Stomach (tissue), 4 donors: Measurements from ENCODE around the gene NANS.
A peak's percentile ranks its signal among the peaks of the same experiment; 100 is the strongest.

Source experiments
- POLR2AphosphoS5 ChIP-seq, 3 donors: sonication (generic); formaldehyde crosslinking; IDR thresholded peaks; one replicate each; pipeline ENCODE4 v1.6.1; 2016; ENCODE audit warnings: antibody characterized with exemption in 3 of 3
- TF ChIP-seq, protein P1 (sequence below), 7 experiments: fragments of 450-650 bp in 4 of 7; fragments of 200-600 bp in 3 of 7; sonication (generic) in 3 of 7; IDR thresholded peaks; one replicate each; pipeline ENCODE4 v1.5.1; 2016 to 2019; ENCODE audit warnings: antibody characterized with exemption in 7 of 7, control low read depth in 2 of 7, mild to moderate bottlenecking in 1 of 7

DNA sequence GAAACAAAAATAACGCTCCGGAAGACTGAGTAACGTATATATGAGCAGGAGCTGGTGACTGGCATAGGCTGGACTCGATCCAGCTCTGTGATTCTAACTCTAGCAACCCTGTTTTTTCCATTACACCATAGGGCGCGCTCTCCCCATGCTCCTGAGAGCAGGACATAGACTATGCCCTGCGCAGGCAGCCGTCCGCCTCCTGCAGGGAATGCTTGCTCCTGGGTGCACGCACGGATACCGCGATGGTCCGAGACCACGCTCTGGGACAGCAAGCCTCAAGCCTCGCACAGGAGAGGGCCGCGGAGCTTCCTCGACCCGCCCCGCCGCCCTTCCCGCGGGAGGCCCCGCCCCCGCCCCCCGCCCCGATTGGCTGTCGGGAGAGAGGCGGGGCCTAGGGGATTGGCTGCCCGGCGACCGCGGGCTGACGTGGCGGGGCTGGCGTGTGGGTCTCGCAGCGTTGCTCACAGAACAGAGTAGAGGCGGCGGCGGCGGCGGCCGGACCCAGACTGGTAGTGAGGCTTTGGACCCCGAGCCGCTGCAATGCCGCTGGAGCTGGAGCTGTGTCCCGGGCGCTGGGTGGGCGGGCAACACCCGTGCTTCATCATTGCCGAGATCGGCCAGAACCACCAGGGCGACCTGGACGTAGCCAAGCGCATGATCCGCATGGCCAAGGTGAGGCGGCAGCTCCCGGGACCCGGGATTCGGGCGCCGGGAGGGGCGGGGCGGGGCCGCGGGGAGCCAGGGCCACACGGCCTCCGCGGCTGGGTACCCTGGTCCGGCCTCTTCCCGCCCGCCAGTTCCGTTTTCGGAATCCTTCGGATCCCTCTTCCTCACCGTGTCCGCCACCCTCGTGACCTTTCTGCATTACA, at the start of gene NANS:
- TF ChIP-seq, protein P1, sequence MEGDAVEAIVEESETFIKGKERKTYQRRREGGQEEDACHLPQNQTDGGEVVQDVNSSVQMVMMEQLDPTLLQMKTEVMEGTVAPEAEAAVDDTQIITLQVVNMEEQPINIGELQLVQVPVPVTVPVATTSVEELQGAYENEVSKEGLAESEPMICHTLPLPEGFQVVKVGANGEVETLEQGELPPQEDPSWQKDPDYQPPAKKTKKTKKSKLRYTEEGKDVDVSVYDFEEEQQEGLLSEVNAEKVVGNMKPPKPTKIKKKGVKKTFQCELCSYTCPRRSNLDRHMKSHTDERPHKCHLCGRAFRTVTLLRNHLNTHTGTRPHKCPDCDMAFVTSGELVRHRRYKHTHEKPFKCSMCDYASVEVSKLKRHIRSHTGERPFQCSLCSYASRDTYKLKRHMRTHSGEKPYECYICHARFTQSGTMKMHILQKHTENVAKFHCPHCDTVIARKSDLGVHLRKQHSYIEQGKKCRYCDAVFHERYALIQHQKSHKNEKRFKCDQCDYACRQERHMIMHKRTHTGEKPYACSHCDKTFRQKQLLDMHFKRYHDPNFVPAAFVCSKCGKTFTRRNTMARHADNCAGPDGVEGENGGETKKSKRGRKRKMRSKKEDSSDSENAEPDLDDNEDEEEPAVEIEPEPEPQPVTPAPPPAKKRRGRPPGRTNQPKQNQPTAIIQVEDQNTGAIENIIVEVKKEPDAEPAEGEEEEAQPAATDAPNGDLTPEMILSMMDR (IDR thresholded peaks at IDR 0.05) = no peak
- peak; percentile 89 to 99 (median 98) for TF ChIP-seq POLR2AphosphoS5 (IDR thresholded peaks at IDR 0.05)
